ENCODE measurements around the gene PACS1.

DNA sequence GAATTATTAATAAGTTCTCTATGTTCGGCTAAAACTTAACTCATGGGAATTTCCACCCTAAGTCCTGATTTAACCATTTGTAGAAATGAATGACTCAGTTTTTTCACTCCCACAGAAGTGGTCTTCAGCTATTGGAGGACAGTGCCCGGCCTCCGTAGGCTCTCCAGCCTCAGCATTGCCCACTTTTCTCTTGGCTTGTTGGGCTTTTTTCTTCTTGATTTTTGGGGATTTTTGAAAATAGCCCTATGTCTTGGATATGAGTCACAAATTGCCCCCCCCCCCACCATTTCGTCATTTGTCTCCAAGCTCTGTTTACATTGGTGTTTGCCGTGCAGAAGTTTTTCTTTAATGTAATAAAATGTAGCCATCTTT lies 66.7 kb downstream of the PACS1 start:
- TF ChIP-seq CTCF (IDR thresholded peaks at IDR 0.05) (no peak), POLR2A (IDR thresholded peaks at IDR 0.05) (no peak)

All from right lobe of liver (tissue), 4 donors.